ENCODE data around the gene FAM219B. TPM values are rescaled to one million over a fixed set of nuclear protein-coding genes. Genes with fewer than 3 reads are reported as not detected.
"Not testable (repeated sequence)": the region's sequence is repeated elsewhere in the genome, so short reads cannot be mapped to it uniquely, and the experiment has no call there.

FAM219B gene
- polyA plus RNA-seq, 4 donors, result 52.4 to 59.7 (median 57.6) TPM

DNA sequence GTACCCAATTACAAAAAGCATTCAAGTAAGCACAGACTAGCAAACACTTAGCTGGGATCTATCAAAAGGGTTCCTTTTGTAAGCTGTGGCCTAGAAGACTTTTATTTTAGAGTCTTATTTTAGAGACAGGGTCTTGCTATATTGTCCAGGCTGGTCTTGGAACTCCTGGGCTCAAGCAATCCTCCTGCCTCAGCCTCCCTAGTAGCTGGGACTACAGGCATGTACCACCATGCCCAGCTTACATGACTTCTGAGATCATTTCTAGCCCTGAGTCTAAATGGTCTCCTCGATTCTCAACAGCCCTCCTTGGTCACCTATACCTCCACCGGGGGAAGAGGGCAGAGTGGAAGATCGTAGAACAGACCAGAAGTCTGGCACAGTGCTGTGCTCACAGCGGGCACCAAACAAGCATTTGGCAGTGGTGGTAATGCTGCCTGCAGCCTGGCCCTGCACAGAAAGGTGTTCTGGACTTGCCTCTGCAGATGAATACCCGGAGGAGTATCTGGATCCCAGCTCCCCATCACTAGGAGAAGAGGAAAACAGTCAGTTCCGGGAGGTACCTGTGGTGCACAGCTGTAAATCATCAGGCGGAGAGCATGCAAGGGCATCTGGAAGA is 2.4 kb downstream of the FAM219B start:
- no peak for DNase-seq (ENCODE audit: low read depth in 4 of 4, low spot score in 2 of 4)

DNA sequence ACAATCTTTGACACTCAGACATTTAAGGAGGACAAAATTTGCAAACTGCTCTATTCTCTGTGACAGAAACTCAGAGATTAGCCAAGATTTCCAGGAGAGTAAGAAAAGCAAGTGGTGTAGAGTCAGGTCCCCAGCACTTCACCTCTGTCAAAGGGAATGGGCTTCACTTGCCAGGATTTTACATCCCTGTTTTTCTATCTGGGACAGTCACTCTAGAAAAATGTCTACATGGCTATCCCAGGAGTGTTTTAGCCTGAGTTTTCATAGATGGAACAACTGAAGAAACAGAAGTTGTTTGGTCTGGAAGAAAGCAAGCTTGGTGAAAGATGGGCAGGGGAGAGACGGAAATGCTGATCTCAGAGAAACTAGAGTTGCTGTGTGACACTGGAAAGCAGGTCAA is 3.0 kb downstream of the FAM219B start:
- DNase-seq (ENCODE audit: low read depth in 4 of 4, low spot score in 2 of 4), result no peak

GRCh38 chr15:74902295-74903075 is 4.2 kb downstream of the FAM219B start:
- DNase-seq (ENCODE audit: low read depth in 4 of 4, low spot score in 2 of 4), result no peak

GRCh38 chr15:74901612-74902063 is 5.0 kb downstream of the FAM219B start:
- peak in 2 of 4 donors; percentile 26 to 39 for DNase-seq (ENCODE audit: low read depth in 4 of 4, low spot score in 2 of 4)

DNA sequence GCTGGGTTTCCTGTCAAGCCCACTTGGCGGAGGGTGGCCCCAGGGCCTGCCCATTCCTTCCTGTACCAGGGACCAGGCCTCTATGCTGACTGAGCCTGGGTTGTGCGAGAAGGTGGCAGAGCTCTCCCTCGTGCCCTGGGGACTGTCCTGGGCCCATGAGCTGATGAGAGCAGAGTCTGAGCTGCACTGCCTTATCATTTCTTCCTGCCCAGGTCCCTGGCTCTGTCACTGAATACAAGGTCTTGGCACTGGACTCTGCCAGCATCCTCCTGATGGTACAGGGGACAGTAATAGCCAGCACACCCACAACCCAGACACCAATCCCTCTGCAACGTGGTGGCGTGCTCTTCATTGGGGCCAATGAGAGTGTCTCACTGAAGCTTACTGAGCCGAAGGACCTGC is 9.3 kb downstream of the FAM219B start:
- DNase-seq (ENCODE audit: low read depth in 4 of 4, low spot score in 2 of 4), result no peak

DNA sequence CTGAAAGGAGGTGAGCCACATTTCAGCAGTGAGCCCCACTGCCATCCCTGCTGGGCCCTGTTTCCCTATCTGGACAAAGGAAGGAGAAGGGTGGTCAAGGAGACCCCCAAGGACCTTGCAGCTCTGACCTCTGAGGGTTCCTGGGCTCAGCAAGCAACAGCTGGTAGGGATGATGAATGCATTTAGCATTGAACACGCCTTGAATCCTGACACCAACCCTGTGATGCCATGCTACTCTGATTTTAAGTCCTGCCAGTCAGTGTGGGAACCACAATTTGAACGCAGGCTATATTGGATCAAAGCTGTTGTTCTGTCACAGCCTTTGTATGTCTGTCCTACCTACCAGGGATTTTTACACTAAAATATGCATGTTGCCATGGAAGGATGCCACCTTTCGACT is 10.3 kb downstream of the FAM219B start:
- no peak for DNase-seq (ENCODE audit: low read depth in 4 of 4, low spot score in 2 of 4)

GRCh38 chr15:74895830-74896229 is 10.8 kb downstream of the FAM219B start:
- no peak for DNase-seq (ENCODE audit: low read depth in 4 of 4, low spot score in 2 of 4)

DNA sequence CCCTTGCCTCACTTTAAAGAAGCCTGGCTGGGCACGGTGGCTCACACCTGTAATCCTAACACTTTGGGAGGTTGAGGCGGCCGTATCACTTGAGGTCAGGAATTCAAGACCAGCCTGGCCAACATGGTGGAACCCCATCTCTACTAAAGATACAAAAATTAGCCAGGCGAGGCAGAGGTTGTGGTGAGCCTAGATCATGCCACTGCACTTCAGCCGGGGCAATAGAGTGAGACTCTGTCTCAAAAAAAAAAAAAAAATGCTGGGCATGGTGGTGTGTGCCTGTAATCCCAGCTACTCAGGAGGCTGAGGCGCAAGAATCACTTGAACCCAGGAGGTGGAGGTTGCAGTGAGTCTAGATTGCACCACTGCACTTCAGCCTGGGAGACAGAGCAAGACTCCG is 12.3 kb downstream of the FAM219B start:
- DNase-seq (ENCODE audit: low read depth in 4 of 4, low spot score in 2 of 4), result not testable (repeated sequence)

DNA sequence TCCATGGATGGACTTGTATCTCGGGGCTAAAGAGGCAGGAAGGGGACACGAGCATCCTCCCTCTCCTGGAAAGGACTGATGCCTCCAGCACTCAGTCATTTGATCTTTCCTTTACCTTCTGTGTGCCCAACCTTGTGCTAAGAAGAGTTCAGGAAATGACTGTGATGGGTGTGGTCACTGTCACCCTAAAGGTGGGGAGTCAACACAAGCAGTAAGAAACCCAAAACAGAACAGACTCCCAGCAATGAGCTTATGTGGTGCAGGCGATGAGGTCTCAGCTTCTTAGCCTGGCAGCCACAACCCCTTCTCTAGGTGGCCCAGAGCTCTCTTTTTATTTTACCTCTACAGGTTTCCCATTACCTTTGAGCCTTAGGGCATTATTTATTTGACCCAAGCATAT is 13.0 kb downstream of the FAM219B start:
- no peak for DNase-seq (ENCODE audit: low read depth in 4 of 4, low spot score in 2 of 4)

DNA sequence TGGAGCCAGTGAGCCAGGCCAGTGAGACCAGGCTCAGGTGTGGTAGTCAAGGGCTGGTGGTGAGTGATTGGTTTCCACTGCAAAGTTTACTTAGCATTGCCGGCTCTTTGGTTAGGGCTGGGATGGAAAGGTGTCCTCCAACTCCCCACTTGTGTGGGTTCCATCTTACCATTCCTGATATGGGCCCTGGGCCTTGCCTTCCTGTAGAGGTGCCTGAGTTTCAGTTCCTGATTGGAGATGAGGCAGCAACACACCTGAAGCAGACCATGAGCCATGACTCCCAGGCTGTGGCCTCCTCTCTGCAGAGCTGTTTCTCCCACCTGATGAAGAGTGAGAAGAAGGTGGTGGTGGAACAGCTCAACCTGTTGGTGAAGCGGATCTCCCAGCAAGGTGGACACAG is 13.7 kb downstream of the FAM219B start:
- no peak for DNase-seq (ENCODE audit: low read depth in 4 of 4, low spot score in 2 of 4)

DNA sequence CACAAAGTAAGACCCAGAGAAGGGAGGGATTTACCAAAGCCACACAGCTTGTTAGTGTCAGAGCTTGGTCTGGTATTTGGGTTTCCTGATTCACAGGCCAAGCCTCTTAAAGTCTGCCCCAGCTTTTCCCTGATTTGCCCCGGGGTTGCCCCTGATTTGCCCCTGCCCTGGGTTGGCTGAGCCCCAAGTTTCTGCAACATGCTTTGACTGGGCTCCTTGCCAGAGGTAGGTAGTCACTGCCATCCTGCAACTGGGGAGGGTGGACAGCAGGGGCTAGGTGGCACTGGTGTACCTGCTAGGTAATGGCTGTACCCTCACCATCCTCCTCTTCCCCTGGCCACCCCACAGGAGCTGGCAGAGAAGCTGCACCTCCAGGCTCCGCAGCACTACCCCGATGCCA is 14.3 kb downstream of the FAM219B start:
- no peak for DNase-seq (ENCODE audit: low read depth in 4 of 4, low spot score in 2 of 4)

GRCh38 chr15:74891469-74891868 is 15.2 kb downstream of the FAM219B start:
- DNase-seq (ENCODE audit: low read depth in 4 of 4, low spot score in 2 of 4), result no peak

GRCh38 chr15:74890665-74890960 is 16.0 kb downstream of the FAM219B start:
- no peak for DNase-seq (ENCODE audit: low read depth in 4 of 4, low spot score in 2 of 4)

DNA sequence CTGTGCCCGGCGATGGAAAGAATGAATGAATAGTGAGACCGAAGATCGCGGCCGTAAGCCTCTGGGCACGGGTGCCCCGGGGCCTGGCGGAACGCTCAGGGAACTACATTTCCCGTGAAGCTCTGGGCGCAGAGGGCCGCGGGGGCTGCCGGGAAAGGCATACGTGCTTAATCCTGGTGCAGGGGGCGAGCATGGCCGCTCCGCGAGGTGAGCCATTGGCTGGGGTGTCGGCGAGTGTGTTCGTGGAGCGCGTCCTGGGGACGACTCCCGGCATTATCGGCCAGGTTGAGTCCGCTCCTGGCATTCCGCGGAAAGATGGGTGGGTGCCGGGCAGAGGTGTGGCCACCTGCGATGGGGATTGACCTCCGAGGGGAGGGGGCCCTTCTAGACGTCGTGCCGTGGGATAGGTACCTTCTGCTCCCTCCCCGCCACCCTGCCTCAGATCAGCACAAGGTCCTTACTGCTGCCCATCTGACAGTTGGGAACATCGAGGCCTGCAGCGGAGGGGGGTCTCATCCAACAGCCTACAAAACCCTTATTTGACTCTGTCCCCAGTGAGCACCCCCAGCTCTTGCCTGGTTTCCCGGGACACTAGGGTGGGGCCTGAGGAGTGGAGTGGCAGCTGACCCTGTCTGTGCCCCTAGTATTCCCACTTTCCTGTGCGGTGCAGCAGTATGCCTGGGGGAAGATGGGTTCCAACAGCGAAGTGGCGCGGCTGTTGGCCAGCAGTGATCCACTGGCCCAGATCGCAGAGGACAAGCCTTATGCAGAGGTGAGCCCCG is 16.6 kb downstream of the FAM219B start, which contains the start of gene MPI:
TSS of gene MPI (plus strand) at position 160 of the 782 bp plus-strand sequence. CDS start at position 192, 32 bp downstream.
- DNase-seq (ENCODE audit: low read depth in 4 of 4, low spot score in 2 of 4), result peak in 2 of 4 donors; percentile 71 to 82

- DNase-seq (ENCODE audit: low read depth in 4 of 4, low spot score in 2 of 4), result peak in 2 of 4 donors; percentile 58 to 73
Observed at GRCh38 chr15:74889390-74889882, 17.2 kb downstream of the FAM219B start.

- DNase-seq (ENCODE audit: low read depth in 4 of 4, low spot score in 2 of 4), result no peak
Observed at GRCh38 chr15:74888716-74889115, 17.9 kb downstream of the FAM219B start.

DNA sequence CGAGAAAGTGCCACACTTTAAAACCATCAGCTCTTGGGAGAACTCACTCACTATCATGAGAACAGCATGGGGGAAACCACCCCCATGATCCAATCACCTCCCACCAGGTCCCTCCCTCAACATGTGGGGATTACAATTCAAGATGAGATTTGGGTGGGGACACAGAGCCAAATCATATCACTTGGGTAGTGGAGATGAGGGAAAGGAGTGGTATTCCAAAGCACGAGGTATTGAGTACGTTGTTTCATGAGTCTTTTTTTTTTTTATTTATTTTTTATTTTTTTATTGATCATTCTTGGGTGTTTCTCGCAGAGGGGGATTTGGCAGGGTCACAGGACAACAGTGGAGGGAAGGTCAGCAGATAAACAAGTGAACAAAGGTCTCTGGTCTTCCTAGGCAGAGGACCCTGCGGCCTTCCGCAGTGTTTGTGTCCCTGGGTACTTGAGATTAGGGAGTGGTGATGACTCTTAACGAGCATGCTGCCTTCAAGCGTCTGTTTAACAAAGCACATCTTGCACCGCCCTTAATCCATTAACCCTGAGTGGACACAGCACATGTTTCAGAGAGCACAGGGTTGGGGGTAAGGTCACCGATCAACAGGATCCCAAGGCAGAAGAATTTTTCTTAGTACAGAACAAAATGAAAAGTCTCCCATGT is 19.0 kb downstream of the FAM219B start:
- DNase-seq (ENCODE audit: low read depth in 4 of 4, low spot score in 2 of 4), result not testable (repeated sequence)

GRCh38 chr15:74885461-74885860 is 21.2 kb downstream of the FAM219B start:
- no peak for DNase-seq (ENCODE audit: low read depth in 4 of 4, low spot score in 2 of 4)

- DNase-seq (ENCODE audit: low read depth in 4 of 4, low spot score in 2 of 4), result no peak
Observed at GRCh38 chr15:74884428-74885223, 22.0 kb downstream of the FAM219B start.

- no peak for DNase-seq (ENCODE audit: low read depth in 4 of 4, low spot score in 2 of 4)
Observed at GRCh38 chr15:74882528-74882927, 24.1 kb downstream of the FAM219B start.

Data from left renal cortex interstitium (tissue), 4 donors.